Mucosa of rectum (tissue), 2 donors: Measurements from ENCODE around the gene ARHGDIG.

ENCODE experiments used
- H3K27ac ChIP-seq, 2 donors: one replicate each; pipeline ENCODE4 v1.7.0; 2013; ENCODE audit warnings: inconsistent platforms in 2 of 2, low read depth in 2 of 2, low read length in 2 of 2
- H3K27me3 ChIP-seq, 2 donors: one replicate each; pipeline ENCODE4 v1.7.0; 2013; ENCODE audit warnings: low read length in 2 of 2; ENCODE audit not compliant: control insufficient read depth in 2 of 2, insufficient read depth in 2 of 2
- H3K36me3 ChIP-seq, 2 donors: one replicate each; pipeline ENCODE4 v1.7.0; 2013; ENCODE audit warnings: low read length in 2 of 2; ENCODE audit not compliant: control insufficient read depth in 2 of 2, insufficient read depth in 2 of 2
- H3K4me1 ChIP-seq, 2 donors: one replicate each; pipeline ENCODE4 v1.7.0; 2013; ENCODE audit warnings: low read length in 2 of 2, mild to moderate bottlenecking in 1 of 2; ENCODE audit not compliant: control insufficient read depth in 2 of 2, insufficient read depth in 2 of 2
- H3K4me3 ChIP-seq, 2 donors: one replicate each; pipeline ENCODE4 v1.7.0; 2013; ENCODE audit warnings: low read length in 2 of 2
- H3K9ac ChIP-seq, 2 donors: one replicate each; pipeline ENCODE4 v1.7.0; 2013; ENCODE audit warnings: low read length in 2 of 2, low read depth in 1 of 2, mild to moderate bottlenecking in 1 of 2
- H3K9me3 ChIP-seq, 2 donors: one replicate each; pipeline ENCODE4 v1.7.0; 2013; ENCODE audit warnings: low read length in 2 of 2; ENCODE audit not compliant: control insufficient read depth in 2 of 2
- donor health status: healthy.
- donor health status: Normal muscosa, but diverticular disease.

The ARHGDIG gene

DNA sequence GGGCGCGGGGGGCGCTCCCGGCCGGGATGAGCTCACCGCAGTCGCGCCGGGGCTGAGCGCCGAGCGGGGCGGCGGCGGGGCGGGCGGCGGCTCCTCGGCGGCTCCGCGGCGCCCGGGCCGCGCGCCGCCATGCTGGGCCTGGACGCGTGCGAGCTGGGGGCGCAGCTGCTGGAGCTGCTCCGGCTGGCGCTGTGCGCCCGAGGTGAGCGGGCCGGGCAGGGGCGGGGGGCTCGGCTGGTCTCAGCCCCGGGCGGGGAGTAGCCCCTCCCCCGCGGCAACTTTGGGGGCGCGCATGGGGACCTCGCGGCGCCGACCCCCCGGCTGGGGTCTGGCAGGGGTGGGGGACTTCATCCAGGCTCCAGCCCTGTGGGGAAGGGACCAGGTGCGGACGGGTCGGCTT, at the start of gene ARHGDIG:
Gene ARHGDIG, plus strand, starts transcription at position 40 of the 400 bp plus-strand sequence. Its CDS starts 90 bp downstream, at position 130.
- H3K9me3 ChIP-seq, result no peaks in the 10 kb centered on the region
- no peak within 1 kb of the TSS for H3K4me3 ChIP-seq
- H3K36me3 ChIP-seq, result no peaks in the 10 kb centered on the region
- H3K4me1 ChIP-seq, result peaks cover 0 to 2% of the 10 kb centered on the region in 2 donors
- peaks cover 4 to 6% of the 10 kb centered on the region in 2 donors for H3K27me3 ChIP-seq
- no peak within 1 kb of the TSS for H3K9ac ChIP-seq
- no peak within 1 kb of the TSS for H3K27ac ChIP-seq

DNA sequence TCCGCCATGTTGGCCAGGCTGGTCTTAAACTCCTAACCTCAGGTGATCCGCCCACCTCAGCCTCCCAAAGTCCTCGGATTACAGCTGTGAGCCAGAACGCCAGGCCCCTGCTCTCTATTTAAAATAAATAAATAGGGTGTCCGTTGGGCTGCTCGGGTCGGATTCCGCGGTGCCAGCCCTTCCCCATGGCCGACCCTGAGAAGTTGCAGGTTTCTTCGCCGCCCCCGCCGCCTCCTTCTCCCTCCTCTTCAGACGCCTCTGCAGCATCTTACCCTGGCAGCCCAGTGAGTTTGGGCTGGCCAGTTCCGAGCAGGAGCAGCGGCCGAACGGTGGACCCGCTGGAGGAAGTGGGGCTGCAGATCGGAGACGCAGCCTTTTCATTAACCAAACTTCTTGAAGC, 49.4 kb upstream of the ARHGDIG start:
- no peaks in the 10 kb centered on the region for H3K27me3 ChIP-seq
- no peak overlapping the region for H3K27ac ChIP-seq
- H3K36me3 ChIP-seq, result peaks cover 5 to 10% of the 10 kb centered on the region in 2 donors
- no peak overlapping the region for H3K4me3 ChIP-seq
- H3K9ac ChIP-seq, result no peak overlapping the region
- H3K9me3 ChIP-seq, result no peaks in the 10 kb centered on the region
- peaks cover 10 to 17% of the 10 kb centered on the region in 2 donors for H3K4me1 ChIP-seq

DNA sequence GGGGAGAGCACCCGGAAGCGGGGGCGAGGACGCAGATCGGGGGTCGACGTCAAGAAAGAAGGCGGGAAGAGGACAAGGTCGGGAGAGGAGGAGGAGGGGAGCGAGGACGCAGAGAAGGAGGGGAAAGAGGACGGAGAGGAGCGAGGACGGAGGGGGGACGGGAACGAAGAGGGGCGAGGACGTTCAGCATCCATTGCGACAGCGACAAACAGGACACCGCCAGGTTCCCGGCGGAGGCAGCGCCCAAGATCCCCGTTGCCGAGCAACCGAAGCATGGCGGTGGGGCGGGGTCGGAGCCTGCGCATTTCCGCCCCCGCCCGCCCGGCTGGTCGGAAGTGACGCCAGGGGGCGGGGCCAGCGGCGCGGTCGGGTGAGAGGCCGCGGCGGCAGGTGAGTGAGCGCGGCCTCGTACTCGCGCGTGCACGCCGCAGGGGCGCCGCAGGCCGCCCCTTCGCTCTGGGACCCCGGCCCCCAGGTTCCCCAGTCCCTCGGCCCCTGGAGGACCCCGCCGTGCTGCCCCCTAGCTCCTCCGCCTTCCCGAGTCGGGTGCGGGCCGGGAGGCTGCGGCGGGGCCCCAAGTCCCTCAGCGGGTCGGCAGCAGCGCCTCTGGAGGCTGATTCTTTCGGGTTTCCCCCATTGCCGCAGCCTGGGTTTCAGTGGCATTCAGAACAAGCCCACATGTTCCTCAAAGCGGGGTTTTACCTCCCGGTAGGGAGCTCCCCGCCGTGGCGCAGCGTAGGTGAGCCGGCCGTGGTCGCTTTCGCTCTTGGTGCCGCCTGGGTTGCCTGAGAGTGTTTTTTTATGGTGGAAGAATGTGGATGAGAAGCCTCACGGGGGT, 45.7 kb upstream of the ARHGDIG start, which contains the start of gene FAM234A:
Gene FAM234A, plus strand, starts transcription at position 354 of the 838 bp plus-strand sequence. CDS start 19,593 bp downstream, outside the sequence.
- H3K27me3 ChIP-seq, result no peaks in the 10 kb centered on the region
- no peaks in the 10 kb centered on the region for H3K9me3 ChIP-seq
- H3K9ac ChIP-seq, result peak within 1 kb of the TSS; percentile 97 to 98
- H3K27ac ChIP-seq, result peak within 1 kb of the TSS; percentile 97 to 99
- peaks cover 6 to 8% of the 10 kb centered on the region in 2 donors for H3K4me1 ChIP-seq
- H3K36me3 ChIP-seq, result no peaks in the 10 kb centered on the region
- peak within 1 kb of the TSS; percentile 89 to 98 for H3K4me3 ChIP-seq

DNA sequence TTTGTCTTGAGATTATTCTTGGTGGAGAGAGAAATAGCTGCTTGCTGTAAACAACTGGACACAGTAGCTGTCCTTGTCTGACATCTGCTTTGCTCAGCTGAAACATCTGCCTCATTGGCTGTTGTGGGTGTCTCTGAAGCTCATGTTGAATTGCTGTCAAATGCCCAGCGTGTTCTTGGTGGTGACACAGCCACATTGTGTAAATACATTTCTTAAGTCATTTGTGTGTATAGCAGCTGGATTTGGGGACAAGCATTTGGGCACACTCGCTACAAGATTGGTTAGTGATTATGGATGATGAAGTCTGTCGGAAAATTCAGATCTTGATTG, 40.5 kb upstream of the ARHGDIG start:
- Histone ChIP-seq H3K9ac (no peak overlapping the region), H3K27ac (peak overlapping the region in 1 of 2 donors; percentile 5), H3K4me1 (peaks cover 2 to 8% of the 10 kb centered on the region in 2 donors), H3K36me3 (no peaks in the 10 kb centered on the region), H3K27me3 (no peaks in the 10 kb centered on the region), H3K9me3 (no peaks in the 10 kb centered on the region), H3K4me3 (no peak overlapping the region)

DNA sequence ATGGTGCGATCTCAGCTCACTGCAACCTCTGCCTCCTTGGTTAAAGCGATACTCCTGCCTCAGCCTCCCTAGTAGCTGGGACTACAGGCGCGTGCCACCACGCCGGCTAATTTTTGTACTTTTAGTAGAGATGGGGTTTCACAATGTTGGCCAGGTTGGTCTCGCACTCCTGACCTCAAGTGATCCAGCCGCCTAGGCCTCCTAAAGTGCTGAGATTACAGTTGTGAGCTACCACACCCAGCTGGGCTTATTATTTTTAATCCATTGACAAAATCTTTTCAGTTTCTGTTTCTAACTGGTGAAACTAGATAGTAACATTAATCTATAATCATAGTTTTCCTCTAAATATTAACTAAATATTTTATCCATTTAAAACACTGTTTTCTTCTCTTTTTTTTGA, 39.8 kb upstream of the ARHGDIG start:
- Histone ChIP-seq H3K9ac (no peak overlapping the region), H3K9me3 (no peaks in the 10 kb centered on the region), H3K27me3 (no peaks in the 10 kb centered on the region), H3K4me1 (peaks cover 0 to 2% of the 10 kb centered on the region in 2 donors), H3K27ac (no peak overlapping the region), H3K36me3 (no peaks in the 10 kb centered on the region), H3K4me3 (no peak overlapping the region)

DNA sequence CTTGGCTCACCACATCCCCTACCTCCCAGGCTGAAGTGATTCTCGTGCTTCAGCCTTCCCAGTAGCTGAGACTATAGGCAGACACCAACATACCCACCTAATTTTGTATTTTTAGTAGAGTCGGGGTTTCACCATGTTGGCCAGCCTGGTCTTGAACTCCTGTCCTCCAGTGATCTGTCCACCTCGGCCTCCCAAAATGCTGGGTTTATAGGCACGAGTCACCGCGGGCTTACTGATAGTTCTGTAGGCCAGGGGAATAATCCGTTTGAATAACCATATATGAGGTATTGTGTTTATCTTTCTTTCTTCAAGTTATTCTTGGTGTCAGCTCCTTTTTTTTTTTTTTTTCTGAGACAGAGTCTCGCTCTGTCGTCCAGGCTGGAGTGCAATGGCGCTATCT, 38.1 kb upstream of the ARHGDIG start:
- Histone ChIP-seq H3K9ac (no peak overlapping the region), H3K9me3 (no peaks in the 10 kb centered on the region), H3K27ac (peak overlapping the region in 1 of 2 donors; percentile 21), H3K4me1 (no peaks in the 10 kb centered on the region), H3K4me3 (no peak overlapping the region), H3K36me3 (no peaks in the 10 kb centered on the region), H3K27me3 (no peaks in the 10 kb centered on the region)

DNA sequence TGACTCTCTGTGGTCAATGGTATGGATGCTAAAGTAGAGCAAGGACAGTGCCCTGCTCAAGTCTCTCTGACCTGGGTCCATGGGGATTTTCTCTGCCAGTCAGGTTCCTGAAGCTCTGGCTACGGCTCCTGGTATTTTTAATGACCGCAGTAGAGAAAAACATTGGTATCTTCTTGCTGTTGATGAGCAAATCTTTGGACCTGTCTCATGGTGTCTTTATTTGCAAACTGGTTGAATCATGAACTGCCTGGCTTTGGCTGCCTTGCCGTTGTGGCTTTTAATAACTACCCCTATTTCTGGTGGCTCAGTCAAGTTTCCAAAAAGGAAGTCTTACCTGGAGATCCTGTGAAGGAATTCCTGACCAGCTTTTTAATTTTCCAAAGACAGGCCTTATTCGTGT, 37.0 kb upstream of the ARHGDIG start:
- Histone ChIP-seq H3K27me3 (no peaks in the 10 kb centered on the region), H3K4me1 (no peaks in the 10 kb centered on the region), H3K9me3 (no peaks in the 10 kb centered on the region), H3K36me3 (no peaks in the 10 kb centered on the region), H3K27ac (no peak overlapping the region), H3K9ac (no peak overlapping the region), H3K4me3 (no peak overlapping the region)

DNA sequence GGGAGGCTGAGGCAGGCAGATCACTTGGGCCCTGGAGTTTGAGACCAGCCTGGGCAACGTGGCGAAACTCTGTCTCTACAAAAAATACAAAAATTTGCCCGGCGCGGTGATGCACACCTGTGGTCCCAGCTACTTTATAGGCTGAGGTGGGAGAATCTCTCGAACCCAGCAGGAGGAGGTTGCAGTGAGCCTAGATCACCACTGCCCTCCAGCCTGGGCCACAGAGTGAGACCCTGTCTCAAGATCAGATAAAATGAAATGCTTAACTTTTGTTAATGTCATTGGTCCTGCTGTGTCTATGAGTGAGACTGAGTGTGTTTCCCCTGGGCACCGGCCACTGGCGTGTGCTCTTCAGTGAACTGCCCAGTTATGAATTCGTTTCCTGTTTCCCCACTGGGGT, 35.3 kb upstream of the ARHGDIG start:
- Histone ChIP-seq H3K27ac (no peak overlapping the region), H3K27me3 (no peaks in the 10 kb centered on the region), H3K9me3 (no peaks in the 10 kb centered on the region), H3K4me3 (no peak overlapping the region), H3K9ac (no peak overlapping the region), H3K4me1 (peaks cover 0 to 6% of the 10 kb centered on the region in 2 donors), H3K36me3 (peaks cover under 1 to 2% of the 10 kb centered on the region in 2 donors)

DNA sequence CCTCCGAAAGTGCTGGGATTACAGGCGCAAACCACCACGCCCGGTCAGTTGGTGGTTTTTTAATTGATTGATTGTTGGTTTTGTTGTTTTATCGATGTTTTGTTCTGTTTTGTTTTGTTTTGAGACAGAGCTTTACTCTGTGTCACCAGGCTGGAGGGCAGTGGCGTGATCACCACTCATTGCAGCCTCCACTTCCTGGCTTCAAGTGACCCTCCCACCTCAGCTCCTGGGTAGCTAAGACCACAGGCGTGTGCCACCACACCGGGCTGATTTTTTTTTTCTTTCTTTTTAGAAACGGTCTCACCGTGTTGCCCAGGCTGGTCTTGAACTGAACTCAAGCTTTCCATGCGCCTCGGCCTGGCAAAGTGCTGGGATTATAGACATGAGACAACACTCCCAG, 33.4 kb upstream of the ARHGDIG start:
- Histone ChIP-seq H3K4me1 (peaks cover 0 to 15% of the 10 kb centered on the region in 2 donors), H3K27me3 (no peaks in the 10 kb centered on the region), H3K9ac (no peak overlapping the region), H3K4me3 (no peak overlapping the region), H3K9me3 (no peaks in the 10 kb centered on the region), H3K27ac (no peak overlapping the region), H3K36me3 (peaks cover 5 to 9% of the 10 kb centered on the region in 2 donors)

DNA sequence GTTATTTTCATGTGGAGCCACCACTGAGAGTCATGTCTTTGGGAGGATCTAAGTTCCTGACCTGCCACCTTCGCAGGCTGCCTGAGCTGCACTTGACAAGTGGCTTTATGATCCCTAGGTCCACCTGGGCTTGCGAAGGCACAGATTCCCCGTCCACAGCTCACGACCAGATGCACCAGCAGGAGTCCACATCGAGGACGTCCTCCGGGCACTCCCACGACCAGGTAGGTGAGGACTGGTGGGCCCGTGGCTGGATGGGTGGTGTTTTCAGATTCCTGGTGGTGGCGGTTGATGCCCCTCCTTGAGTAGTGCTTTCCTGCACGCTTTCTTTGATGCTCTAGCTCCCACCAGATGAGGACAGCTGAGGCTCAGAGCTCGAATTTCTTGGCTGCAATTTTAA, 31.0 kb upstream of the ARHGDIG start:
- Histone ChIP-seq H3K36me3 (peaks cover 5 to 9% of the 10 kb centered on the region in 2 donors), H3K9me3 (no peaks in the 10 kb centered on the region), H3K4me1 (peaks cover 16 to 30% of the 10 kb centered on the region in 2 donors), H3K27ac (no peak overlapping the region), H3K27me3 (no peaks in the 10 kb centered on the region), H3K4me3 (no peak overlapping the region), H3K9ac (no peak overlapping the region)
